ENCODE measurements around the gene PTPRN2.

- TF ChIP-seq LEF1 (IDR thresholded peaks at IDR 0.05; ENCODE audit: borderline replicate concordance) (no peak), BHLHE40 (IDR thresholded peaks at IDR 0.05; ENCODE audit: borderline replicate concordance) (no peak), PKNOX1 (IDR thresholded peaks at IDR 0.05) (no peak), SUZ12 (IDR thresholded peaks at IDR 0.05) (no peak), HDGF (IDR thresholded peaks at IDR 0.05; ENCODE audit: borderline replicate concordance) (no peak)
Measured at GRCh38 chr7:158187694-158187994, 400.0 kb downstream of the PTPRN2 start.
